GM12892 (cell line): ENCODE data around the gene TLE7.
A peak's percentile ranks its signal among the peaks of the same experiment; 100 is the strongest.

ENCODE experiments used
- DNase-seq: peaks from one replicate; pipeline ENCODE4 v3.0.0; 2011; ENCODE audit not compliant: insufficient read length
- FAIRE-seq: peaks from 2 replicates; lab custom pipeline; 2011; peaks lifted over from hg19 to GRCh38; lab: Jason Lieb, UNC
- POLR2A ChIP-seq: IDR thresholded peaks from 2 replicates; pipeline ENCODE4 v1.6.1; 2011; ENCODE audit warnings: low read depth, low read length, control low read depth
- POLR2AphosphoS5 ChIP-seq: IDR thresholded peaks from 2 replicates; pipeline ENCODE4 v1.6.1; 2011; ENCODE audit warnings: low read depth, low read length, control low read depth
- TAF1 ChIP-seq: IDR thresholded peaks from 2 replicates; pipeline ENCODE4 v1.6.1; 2011; ENCODE audit warnings: low read depth, mild to moderate bottlenecking, control low read depth, low read length, borderline replicate concordance

TLE7 gene

DNA sequence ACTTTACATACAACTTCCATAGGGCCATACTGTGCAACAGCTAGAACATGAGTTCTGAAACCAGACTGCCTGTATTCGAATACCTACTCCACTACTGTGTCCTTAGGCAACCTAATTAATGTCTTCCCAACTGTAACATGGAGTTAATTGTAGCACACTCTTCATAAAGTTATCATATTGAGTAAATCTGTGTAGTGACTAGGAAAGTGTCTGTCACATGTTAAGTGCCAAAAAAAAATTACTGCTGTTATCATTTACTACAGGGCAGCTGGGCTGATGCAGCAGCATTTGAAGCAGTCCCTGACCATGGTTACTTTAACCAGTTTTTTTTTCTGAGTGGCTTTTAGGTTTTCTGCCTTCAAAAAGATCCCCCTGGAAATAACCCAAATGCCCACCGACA lies 31.1 kb upstream of the TLE7 start:
- DNase-seq = no peak
- FAIRE-seq = no peak
- TF ChIP-seq POLR2AphosphoS5 = no peak
- TF ChIP-seq POLR2A = no peak
- TF ChIP-seq TAF1 = no peak

DNA sequence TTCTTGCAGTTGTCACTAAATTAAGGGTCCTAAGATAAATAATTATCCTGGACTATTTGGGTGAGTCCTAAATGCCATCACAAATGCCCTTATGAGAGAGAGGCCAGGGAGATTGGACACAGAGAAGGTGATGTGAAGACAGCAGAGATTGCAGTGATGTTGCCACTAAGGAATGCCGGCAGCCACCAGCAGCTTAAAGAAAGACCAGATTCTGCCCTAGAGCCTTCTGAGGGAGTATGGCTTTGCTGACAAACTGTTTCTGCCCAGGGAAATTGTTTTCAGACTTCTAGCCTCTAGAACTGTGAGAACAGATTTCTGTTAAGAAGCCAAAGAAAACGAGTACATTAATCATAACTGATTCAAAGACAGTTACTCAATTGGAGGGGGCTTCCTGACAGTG lies 30.2 kb upstream of the TLE7 start:
- no peak for FAIRE-seq
- no peak for DNase-seq
- TF ChIP-seq POLR2AphosphoS5 (no peak), TAF1 (no peak), POLR2A (no peak)

DNA sequence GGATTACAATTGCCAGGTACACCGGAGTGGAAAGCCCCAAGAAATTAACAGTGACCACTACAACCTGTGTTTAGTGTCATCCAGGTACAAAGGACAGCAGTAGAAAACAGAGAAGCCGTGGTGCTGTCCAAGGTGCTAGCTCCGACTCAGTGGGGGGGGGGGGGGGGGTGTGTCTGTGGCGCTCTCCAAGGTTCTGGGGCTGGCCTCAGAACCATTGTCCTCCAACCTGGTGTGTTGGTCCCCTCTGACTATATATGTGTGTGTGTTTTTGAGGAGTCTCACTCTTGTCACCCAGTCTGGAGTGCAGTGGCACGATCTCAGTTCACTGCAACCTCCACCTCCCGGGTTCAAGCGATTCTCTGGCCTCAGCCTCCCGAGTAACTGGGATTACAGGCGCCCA lies 26.0 kb upstream of the TLE7 start:
- FAIRE-seq = no peak
- no peak for TF ChIP-seq POLR2A
- DNase-seq = no peak

DNA sequence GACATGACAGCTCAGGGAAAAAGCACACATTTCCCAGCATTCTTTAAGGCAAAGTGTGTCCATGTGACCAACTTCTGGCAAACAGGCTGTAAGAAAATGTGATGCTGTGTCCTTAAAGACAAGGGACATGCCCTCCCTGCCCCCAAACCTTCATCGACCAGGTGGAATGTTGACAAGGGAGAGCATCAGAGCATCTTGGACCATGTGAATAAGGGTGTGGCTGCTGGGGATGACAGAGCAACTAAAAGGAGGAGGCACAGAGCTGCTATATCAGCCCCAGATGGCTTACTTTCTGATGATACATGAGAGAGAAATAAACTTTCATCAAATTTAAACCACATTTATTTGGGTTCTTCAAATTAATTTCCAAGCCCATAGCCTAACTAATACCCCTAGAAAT lies 22.4 kb upstream of the TLE7 start:
- TF ChIP-seq TAF1 = no peak
- TF ChIP-seq POLR2A = no peak
- no peak for TF ChIP-seq POLR2AphosphoS5
- FAIRE-seq = no peak
- no peak for DNase-seq

DNA sequence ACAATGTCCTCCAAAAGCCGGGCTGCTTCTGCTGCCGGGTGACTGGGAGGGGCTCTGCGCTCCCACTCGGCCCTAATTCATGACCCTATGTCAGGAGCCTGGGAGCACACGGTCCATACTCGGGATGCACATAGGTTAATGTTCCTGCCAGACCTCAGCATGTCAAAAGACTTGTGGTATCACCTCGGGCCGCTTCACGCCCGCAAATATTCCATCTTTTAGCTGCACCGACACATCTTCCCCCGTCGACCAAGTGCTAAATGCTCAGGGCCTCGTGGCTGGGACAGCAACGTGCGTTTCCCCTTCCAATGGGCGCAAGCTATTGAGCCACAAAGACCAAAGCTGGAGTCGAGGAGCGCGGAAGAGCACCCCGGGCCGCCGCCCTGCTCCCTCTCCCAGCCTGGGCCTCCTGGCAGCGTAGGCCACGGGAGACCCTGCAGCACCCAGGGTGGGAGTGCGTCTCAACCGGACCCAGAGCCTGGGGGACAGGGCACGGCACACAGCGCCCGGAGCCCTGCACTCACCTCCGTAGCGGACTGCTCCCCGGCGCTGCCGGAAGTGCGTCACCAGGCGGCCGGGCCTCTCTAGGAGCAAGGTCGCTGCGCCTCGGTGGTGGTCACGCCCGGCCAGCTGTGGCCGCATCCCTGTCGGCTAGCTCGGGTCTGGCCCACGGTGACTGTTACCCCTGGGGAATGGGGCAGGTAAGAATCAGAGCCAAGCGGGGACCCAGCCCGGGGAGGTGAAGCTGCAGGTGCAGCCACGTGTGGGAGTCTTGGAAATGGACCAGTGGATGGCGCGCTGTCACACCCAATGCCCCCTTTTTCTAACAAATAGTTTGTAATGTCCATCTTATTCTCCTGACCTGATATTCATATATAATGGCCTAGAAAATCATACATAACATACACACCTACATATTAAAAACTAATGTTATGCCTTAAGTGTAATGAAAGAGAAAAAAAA lies 20.1 kb upstream of the TLE7 start, which contains the start of gene ZNF23:
TSS of gene ZNF23 (minus strand) at position 562 of the 963 bp plus-strand sequence. CDS start 5,451 bp downstream, outside the sequence.
- peak; percentile 93 for DNase-seq
- peak; percentile 84 for TF ChIP-seq TAF1
- peak; percentile 98 for TF ChIP-seq POLR2AphosphoS5
- TF ChIP-seq POLR2A = peak; percentile 98
- FAIRE-seq = peak; percentile 92

DNA sequence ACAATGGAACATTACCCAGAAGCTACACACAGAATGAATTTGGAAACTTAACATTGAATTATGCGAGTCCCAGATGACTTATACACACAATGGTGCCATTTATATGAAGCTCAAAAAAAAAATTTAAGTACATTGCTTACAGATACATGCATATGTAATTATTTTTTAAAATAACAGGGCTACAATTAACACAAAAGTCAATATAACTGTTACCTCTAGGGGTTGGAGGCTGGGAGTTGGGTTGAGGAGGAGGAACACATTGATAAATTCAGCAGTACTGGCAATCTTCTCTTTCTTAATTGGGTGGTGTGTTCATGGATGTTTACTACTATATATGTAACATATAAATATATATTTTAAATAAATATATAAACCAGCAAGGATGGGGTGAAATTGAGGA lies 19.1 kb upstream of the TLE7 start:
- DNase-seq (no peak), FAIRE-seq (no peak)
- TF ChIP-seq TAF1 (no peak), POLR2AphosphoS5 (no peak), POLR2A (no peak)

DNA sequence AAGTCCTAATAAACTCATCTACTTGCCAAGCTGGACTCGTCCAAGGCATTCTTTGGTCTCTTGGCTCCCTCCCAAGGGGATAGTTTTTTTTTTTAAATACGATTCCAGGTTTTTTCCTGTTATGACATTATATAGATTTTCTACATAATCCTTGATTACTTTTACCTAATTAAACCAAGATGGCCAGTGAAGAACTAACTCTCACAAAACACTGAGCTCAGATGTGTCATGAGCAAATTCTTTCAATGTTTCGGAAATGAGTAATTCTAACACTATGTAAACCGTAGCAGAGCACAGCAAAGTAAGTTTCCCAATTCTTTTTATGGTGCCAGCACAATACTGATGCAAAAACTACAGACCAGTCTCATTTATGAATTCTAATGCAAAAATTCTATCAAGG lies 18.4 kb upstream of the TLE7 start:
- DNase-seq = no peak
- no peak for FAIRE-seq

DNA sequence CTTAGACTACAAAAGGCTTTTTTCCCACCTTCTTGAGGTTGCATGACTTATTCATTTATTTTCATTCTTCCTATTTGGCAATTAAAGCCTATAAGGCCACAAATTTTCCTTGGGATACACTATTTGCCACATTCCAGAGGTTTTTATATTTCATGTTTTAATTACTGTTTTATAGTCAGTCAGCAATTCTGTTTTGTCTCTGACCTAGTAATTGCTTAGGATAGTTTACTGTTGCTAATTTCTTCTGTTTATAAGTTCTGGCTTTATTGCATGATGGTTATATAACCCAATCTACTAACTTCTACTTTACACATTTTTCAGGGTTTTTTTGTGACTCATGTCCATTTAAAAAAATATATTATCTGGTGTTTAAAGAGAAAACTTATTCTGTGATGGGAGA lies 17.7 kb upstream of the TLE7 start:
- no peak for FAIRE-seq
- TF ChIP-seq POLR2A (no peak), POLR2AphosphoS5 (no peak), TAF1 (no peak)
- no peak for DNase-seq

More for the DNA sequence above, 18.4 kb upstream of the TLE7 start:
- TF ChIP-seq POLR2A (no peak), POLR2AphosphoS5 (no peak), TAF1 (no peak)

DNA sequence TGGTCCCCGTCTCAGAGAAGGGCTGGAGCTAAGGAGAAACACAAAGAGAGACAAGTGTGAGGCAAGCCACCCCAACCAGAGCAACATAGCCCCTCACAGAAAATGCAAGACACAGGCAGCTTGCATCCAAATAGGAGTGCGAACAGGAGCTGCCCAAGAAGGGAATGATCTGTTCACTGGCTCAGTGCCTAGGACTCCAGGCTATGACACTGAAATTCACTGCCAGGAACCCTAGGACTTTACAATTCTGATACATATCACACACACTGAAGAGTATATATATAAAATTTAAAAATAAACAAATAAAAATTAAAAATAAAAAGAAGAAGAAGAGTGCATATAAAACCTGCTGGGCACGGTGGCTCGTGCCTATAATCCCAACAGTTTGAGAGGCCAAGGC lies 14.9 kb upstream of the TLE7 start:
- no peak for FAIRE-seq

DNA sequence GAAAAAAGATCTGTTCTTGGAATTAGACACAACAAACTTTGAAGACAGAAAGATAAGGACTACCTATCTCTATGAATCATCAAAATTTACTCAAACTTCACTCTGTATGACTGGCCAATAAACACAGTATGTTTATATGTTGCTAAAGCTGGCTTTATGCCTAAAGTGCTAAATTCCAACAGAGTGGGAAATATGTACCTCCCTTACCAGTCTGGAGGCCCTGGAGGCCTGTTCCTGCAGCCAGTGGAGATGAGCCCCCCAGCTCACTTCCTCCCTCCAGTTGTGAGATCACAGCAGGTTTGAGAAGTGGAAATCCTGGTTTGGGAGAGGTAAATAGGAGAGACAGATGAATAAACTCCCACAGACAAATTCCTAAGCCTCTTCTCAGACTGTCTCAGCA lies 11.2 kb upstream of the TLE7 start:
- FAIRE-seq (no peak), DNase-seq (no peak)
- TF ChIP-seq TAF1 = no peak

More for the DNA sequence above, 14.9 kb upstream of the TLE7 start:
- DNase-seq = no peak
- TF ChIP-seq TAF1 = no peak
- no peak for TF ChIP-seq POLR2AphosphoS5
- no peak for TF ChIP-seq POLR2A

DNA sequence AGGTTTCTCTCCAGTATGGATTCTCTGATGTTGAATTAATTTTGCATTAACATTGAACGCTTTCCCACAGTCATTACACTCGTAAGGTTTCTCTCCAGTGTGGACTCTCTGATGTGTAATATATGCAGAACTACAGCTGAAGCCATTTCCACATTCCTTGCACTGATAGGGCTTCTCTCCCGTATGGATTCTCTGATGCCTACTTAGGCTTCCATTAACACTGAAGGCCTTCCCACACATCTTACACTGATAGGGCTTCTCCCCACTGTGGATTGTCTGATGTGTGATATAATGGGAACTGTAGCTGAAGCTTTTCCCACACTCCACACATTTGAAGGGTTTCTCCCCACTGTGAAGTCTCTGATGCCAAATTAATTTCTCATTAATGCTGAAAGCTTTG lies 7.2 kb upstream of the TLE7 start:
- FAIRE-seq (no peak), DNase-seq (no peak)
- TF ChIP-seq POLR2A (no peak), TAF1 (no peak), POLR2AphosphoS5 (no peak)

DNA sequence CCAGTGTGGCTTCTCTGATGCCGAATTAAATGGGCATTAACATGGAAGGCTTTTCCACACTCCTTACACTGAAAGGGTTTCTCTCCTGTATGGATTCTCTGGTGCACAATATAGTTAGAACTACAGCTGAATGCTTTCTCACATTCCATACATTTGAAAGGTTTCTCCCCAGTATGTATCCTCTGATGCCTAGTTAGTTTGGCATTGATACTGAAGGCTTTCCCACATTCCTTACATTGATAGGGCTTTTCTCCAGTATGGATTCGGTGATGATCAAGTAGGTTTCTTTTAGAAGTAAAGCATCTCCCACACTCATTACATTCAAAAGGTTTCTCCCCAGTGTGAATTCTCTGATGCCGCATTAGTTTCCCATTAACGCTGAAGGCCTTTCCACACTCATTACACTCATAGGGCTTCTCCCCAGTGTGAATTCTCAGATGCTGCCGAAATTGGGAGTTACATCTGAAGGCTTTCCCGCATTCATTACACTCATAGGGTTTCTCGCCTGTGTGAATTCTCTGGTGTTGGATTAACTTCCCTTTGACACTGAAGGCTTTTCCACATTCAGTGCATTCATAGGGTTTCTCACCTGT lies 6.5 kb upstream of the TLE7 start:
- no peak for TF ChIP-seq TAF1
- TF ChIP-seq POLR2A = no peak
- no peak for TF ChIP-seq POLR2AphosphoS5
- no peak for FAIRE-seq
- no peak for DNase-seq

DNA sequence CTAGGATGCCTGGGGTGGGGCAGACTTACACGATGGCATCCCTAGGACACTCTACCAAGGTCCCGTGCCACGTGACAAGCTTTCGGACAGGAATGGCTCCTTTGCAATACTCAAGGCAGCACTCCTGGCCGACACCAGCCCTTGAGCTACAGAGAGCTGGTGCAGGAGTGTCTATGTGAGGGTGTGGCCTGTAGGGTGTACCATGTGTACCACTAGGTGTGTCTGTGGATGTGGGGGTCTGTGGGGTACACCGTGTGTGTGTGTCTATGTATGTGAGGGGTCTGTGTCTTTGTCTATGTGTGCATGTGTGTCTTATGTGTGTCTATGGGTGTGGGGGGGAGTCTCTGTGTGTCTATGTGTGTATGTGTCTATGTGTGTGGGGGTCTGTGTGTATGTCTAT lies 1.9 kb upstream of the TLE7 start:
- DNase-seq (no peak), FAIRE-seq (no peak)
- TF ChIP-seq TAF1 = no peak
- TF ChIP-seq POLR2AphosphoS5 = no peak
- TF ChIP-seq POLR2A = no peak
